HG03060 (cell line): ENCODE data around the gene PLXNA4.

Source experiments
- ATAC-seq: cut with Tn5 transposase; IDR thresholded peaks from one replicate; pipeline ENCODE4 v1.9.1; 2021; ENCODE audit warnings: low read depth, moderate number of reproducible peaks; ENCODE audit not compliant: unreplicated experiment

PLXNA4 gene

GRCh38 chr7:132564849-132565248 is 11.4 kb downstream of the PLXNA4 start:
- no peak for ATAC-seq

- no peak for ATAC-seq
Measured at GRCh38 chr7:132564090-132564489, 12.2 kb downstream of the PLXNA4 start.

- ATAC-seq, result no peak
Measured at GRCh38 chr7:132562690-132563089, 13.6 kb downstream of the PLXNA4 start.

- ATAC-seq, result no peak
Measured at GRCh38 chr7:132561763-132562162, 14.5 kb downstream of the PLXNA4 start.

- no peak for ATAC-seq
Measured at GRCh38 chr7:132560825-132561529, 15.3 kb downstream of the PLXNA4 start.

GRCh38 chr7:132560105-132560504 is 16.2 kb downstream of the PLXNA4 start:
- no peak for ATAC-seq

- ATAC-seq, result no peak
Measured at GRCh38 chr7:132558815-132559214, 17.5 kb downstream of the PLXNA4 start.

GRCh38 chr7:132557489-132558044 is 18.7 kb downstream of the PLXNA4 start:
- ATAC-seq, result no peak

GRCh38 chr7:132554446-132554845 is 21.8 kb downstream of the PLXNA4 start:
- ATAC-seq, result no peak

- ATAC-seq, result no peak
Measured at GRCh38 chr7:132553031-132553430, 23.2 kb downstream of the PLXNA4 start.

- no peak for ATAC-seq
Measured at GRCh38 chr7:132551886-132552285, 24.4 kb downstream of the PLXNA4 start.

GRCh38 chr7:132551439-132551838 is 24.8 kb downstream of the PLXNA4 start:
- no peak for ATAC-seq

GRCh38 chr7:132548489-132549078 is 27.7 kb downstream of the PLXNA4 start:
- ATAC-seq, result no peak

GRCh38 chr7:132547821-132548220 is 28.4 kb downstream of the PLXNA4 start:
- no peak for ATAC-seq

- ATAC-seq, result no peak
Measured at GRCh38 chr7:132546366-132547127, 29.7 kb downstream of the PLXNA4 start.

- no peak for ATAC-seq
Measured at GRCh38 chr7:132545756-132546155, 30.5 kb downstream of the PLXNA4 start.

GRCh38 chr7:132544999-132545398 is 31.3 kb downstream of the PLXNA4 start:
- no peak for ATAC-seq

- no peak for ATAC-seq
Measured at GRCh38 chr7:132544025-132544424, 32.2 kb downstream of the PLXNA4 start.

- no peak for ATAC-seq
Measured at GRCh38 chr7:132542895-132543294, 33.4 kb downstream of the PLXNA4 start.

GRCh38 chr7:132541656-132542055 is 34.6 kb downstream of the PLXNA4 start:
- no peak for ATAC-seq

- no peak for ATAC-seq
Measured at GRCh38 chr7:132537456-132538145, 38.7 kb downstream of the PLXNA4 start.
